ENCODE measurements around the gene SPIB.
A peak's percentile ranks its signal among the peaks of the same experiment; 100 is the strongest.

DNA sequence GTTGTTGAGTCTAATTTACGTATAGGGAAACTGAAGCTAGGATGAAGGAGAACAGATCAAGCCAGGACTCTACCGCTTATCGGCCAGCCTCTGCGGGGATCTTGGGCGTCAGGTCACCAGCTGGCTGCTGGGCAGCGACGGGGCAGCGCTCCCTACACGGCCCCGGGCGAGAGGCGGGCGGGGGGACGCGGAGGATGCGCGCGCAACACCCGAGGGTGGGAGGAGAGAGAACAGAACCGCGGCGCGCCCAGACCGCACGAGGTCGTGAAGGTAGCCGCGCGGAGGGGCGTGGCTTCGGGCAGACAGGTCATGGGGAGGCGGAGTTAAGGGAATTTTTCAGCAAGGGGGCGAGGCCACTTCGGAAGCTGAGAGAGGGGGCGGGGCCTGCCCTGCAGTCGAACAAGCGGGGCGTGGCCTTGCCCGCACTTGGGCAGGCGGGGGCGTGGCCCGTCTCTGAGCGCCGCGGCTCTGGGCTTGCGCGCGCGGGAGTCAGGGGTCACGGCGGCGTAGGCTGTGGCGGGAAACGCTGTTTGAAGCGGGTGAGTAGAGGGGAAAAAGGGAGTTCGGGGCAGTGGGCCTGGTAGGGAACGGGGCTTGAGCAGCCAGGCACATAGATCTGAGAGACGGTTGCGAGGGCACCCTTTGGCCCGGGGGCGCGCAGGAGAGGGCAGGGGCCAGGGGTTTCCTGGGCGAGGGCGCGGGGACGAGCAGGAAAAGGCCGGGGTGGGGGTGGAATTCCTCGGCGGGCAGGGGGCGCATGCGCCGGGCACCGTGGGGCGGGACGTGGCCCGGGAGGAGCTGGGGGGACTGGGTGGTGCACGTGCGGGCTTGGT, 34.7 kb upstream of the SPIB start, which contains the start of gene POLD1:
- TF ChIP-seq CTCF (IDR thresholded peaks at IDR 0.05) (peak in 1 of 4 experiments; percentile 7), POLR2AphosphoS5 (IDR thresholded peaks at IDR 0.05) (peak; percentile 91)
